ENCODE measurements around the gene FXYD6.

The FXYD6 gene

GRCh38 chr11:117842131-117842941 is 34.1 kb downstream of the FXYD6 start:
- no peak for DNase-seq (ENCODE audit: low read depth)

- DNase-seq (ENCODE audit: low read depth), result no peak
These were observed 34.9 kb downstream of the FXYD6 start for GRCh38 chr11:117841551-117842031.

GRCh38 chr11:117840881-117841550 is 35.4 kb downstream of the FXYD6 start:
- no peak for DNase-seq (ENCODE audit: low read depth)

GRCh38 chr11:117839936-117840813 is 36.3 kb downstream of the FXYD6 start:
- DNase-seq (ENCODE audit: low read depth), result no peak

GRCh38 chr11:117839380-117839881 is 37.0 kb downstream of the FXYD6 start:
- DNase-seq (ENCODE audit: low read depth), result no peak

GRCh38 chr11:117838901-117839300 is 37.6 kb downstream of the FXYD6 start:
- DNase-seq (ENCODE audit: low read depth), result no peak

- no peak for DNase-seq (ENCODE audit: low read depth)
These were observed 38.7 kb downstream of the FXYD6 start for GRCh38 chr11:117837791-117838190.

GRCh38 chr11:117837070-117837776 is 39.2 kb downstream of the FXYD6 start:
- no peak for DNase-seq (ENCODE audit: low read depth)

- DNase-seq (ENCODE audit: low read depth), result no peak
These were observed 40.1 kb downstream of the FXYD6 start for GRCh38 chr11:117836077-117836960.

- no peak for DNase-seq (ENCODE audit: low read depth)
These were observed 40.9 kb downstream of the FXYD6 start for GRCh38 chr11:117835576-117835975.

GRCh38 chr11:117834838-117835443 is 41.5 kb downstream of the FXYD6 start:
- no peak for DNase-seq (ENCODE audit: low read depth)

GRCh38 chr11:117834068-117834810 is 42.2 kb downstream of the FXYD6 start:
- no peak for DNase-seq (ENCODE audit: low read depth)

GRCh38 chr11:117833401-117833891 is 43.0 kb downstream of the FXYD6 start:
- no peak for DNase-seq (ENCODE audit: low read depth)

- DNase-seq (ENCODE audit: low read depth), result no peak
These were observed 43.9 kb downstream of the FXYD6 start for GRCh38 chr11:117832511-117832910.

- no peak for DNase-seq (ENCODE audit: low read depth)
These were observed 44.6 kb downstream of the FXYD6 start for GRCh38 chr11:117831661-117832415.

GRCh38 chr11:117830674-117831351 is 45.6 kb downstream of the FXYD6 start:
- no peak for DNase-seq (ENCODE audit: low read depth)

- no peak for DNase-seq (ENCODE audit: low read depth)
These were observed 46.4 kb downstream of the FXYD6 start for GRCh38 chr11:117830072-117830471.

- DNase-seq (ENCODE audit: low read depth), result no peak
These were observed 47.1 kb downstream of the FXYD6 start for GRCh38 chr11:117829369-117829725.
